HG03575 (cell line): ENCODE results near the gene MIF4GD.
"Not testable (repeated sequence)": the region's sequence is repeated elsewhere in the genome, so short reads cannot be mapped to it uniquely, and the experiment has no call there.

Experiments
- ATAC-seq: cut with Tn5 transposase; IDR thresholded peaks from one replicate; pipeline ENCODE4 v1.9.1; 2021; ENCODE audit not compliant: unreplicated experiment, insufficient number of reproducible peaks, low FRiP score; ENCODE audit errors: extremely low read depth

The MIF4GD gene

GRCh38 chr17:75263055-75263454 is 8.0 kb downstream of the MIF4GD start:
- no peak for ATAC-seq

GRCh38 chr17:75262112-75262606 is 8.9 kb downstream of the MIF4GD start:
- no peak for ATAC-seq

GRCh38 chr17:75261336-75262111 is 9.5 kb downstream of the MIF4GD start, which contains the start of the genes GGA3 and MRPS7:
GGA3 (minus strand) TSS chr17:75261606; CDS start chr17:75261587, 19 bp downstream.
MRPS7 (plus strand) TSS chr17:75261879; CDS start chr17:75261901, 22 bp downstream.
- no peak for ATAC-seq

GRCh38 chr17:75260641-75261335 is 10.2 kb downstream of the MIF4GD start:
- ATAC-seq: no peak

GRCh38 chr17:75257228-75257627 is 13.8 kb downstream of the MIF4GD start:
- not testable (repeated sequence) for ATAC-seq

- not testable (repeated sequence) for ATAC-seq
Measured at GRCh38 chr17:75255954-75256698, 14.9 kb downstream of the MIF4GD start.

GRCh38 chr17:75252039-75252816 is 18.8 kb downstream of the MIF4GD start:
- ATAC-seq: no peak

- peak; percentile 50 for ATAC-seq
Measured at GRCh38 chr17:75250009-75250471, 21.0 kb downstream of the MIF4GD start.

GRCh38 chr17:75249564-75249963 is 21.5 kb downstream of the MIF4GD start:
- no peak for ATAC-seq

GRCh38 chr17:75246404-75246803 is 24.6 kb downstream of the MIF4GD start:
- ATAC-seq: no peak

GRCh38 chr17:75245011-75245410 is 26.0 kb downstream of the MIF4GD start:
- ATAC-seq: no peak

GRCh38 chr17:75244133-75244866 is 26.7 kb downstream of the MIF4GD start:
- ATAC-seq: no peak

GRCh38 chr17:75242461-75243042 is 28.5 kb downstream of the MIF4GD start:
- no peak for ATAC-seq

GRCh38 chr17:75241996-75242460 is 29.0 kb downstream of the MIF4GD start:
- ATAC-seq: no peak

- no peak for ATAC-seq
Measured at GRCh38 chr17:75241502-75241901, 29.5 kb downstream of the MIF4GD start.

- ATAC-seq: no peak
Measured at GRCh38 chr17:75241143-75241430, 29.9 kb downstream of the MIF4GD start.

GRCh38 chr17:75240394-75241142 is 30.5 kb downstream of the MIF4GD start:
- no peak for ATAC-seq
